GM21360 (cell line): ENCODE measurements around the gene ICAM4.
A peak's percentile ranks its signal among the peaks of the same experiment; 100 is the strongest.
"Not testable (repeated sequence)": the region's sequence is repeated elsewhere in the genome, so short reads cannot be mapped to it uniquely, and the experiment has no call there.

Source experiments
- ATAC-seq: cut with Tn5 transposase; IDR thresholded peaks from one replicate; pipeline ENCODE4 v1.9.1; 2021; ENCODE audit warnings: mild to moderate bottlenecking, moderate library complexity; ENCODE audit not compliant: unreplicated experiment

The ICAM4 gene, protein sequence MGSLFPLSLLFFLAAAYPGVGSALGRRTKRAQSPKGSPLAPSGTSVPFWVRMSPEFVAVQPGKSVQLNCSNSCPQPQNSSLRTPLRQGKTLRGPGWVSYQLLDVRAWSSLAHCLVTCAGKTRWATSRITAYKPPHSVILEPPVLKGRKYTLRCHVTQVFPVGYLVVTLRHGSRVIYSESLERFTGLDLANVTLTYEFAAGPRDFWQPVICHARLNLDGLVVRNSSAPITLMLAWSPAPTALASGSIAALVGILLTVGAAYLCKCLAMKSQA

DNA sequence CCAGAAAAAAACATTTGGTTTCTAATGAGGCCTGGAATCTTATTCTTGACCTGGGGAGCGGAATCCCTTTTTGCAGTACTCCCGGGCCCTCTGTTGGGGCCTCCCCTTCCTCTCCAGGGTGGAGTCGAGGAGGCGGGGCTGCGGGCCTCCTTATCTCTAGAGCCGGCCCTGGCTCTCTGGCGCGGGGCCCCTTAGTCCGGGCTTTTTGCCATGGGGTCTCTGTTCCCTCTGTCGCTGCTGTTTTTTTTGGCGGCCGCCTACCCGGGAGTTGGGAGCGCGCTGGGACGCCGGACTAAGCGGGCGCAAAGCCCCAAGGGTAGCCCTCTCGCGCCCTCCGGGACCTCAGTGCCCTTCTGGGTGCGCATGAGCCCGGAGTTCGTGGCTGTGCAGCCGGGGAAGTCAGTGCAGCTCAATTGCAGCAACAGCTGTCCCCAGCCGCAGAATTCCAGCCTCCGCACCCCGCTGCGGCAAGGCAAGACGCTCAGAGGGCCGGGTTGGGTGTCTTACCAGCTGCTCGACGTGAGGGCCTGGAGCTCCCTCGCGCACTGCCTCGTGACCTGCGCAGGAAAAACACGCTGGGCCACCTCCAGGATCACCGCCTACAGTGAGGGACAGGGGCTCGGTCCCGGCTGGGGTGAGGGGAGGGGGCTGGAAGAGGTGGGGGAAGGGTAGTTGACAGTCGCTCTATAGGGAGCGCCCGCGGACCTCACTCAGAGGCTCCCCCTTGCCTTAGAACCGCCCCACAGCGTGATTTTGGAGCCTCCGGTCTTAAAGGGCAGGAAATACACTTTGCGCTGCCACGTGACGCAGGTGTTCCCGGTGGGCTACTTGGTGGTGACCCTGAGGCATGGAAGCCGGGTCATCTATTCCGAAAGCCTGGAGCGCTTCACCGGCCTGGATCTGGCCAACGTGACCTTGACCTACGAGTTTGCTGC is at the start of gene ICAM4:
Gene ICAM4 (plus strand): TSS at position 153 of the 935 bp plus-strand sequence. CDS start 58 bp downstream, at position 211.
- no peak for ATAC-seq

DNA sequence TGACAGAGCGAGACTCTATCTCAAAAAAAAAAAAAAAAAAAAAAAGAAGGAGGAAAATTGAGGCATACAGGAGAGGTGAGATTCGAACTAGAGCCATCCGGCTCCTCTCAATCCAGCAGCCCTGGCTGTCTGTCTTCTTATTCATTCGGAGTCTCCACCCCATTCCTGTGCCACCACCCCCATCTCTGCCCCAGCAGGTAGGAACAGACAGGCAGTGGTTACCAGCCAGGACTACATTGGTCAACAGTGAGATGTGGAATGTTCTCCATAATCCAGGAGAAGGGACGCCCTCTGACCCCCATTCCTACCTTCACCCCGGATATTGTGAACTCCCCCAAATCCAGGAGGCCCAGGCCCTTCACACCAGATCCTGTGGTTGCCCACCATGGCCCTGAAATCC is 49.1 kb upstream of the ICAM4 start:
- no peak for ATAC-seq

- ATAC-seq: no peak
Observed at GRCh38 chr19:10238172-10238783, 48.5 kb upstream of the ICAM4 start.

DNA sequence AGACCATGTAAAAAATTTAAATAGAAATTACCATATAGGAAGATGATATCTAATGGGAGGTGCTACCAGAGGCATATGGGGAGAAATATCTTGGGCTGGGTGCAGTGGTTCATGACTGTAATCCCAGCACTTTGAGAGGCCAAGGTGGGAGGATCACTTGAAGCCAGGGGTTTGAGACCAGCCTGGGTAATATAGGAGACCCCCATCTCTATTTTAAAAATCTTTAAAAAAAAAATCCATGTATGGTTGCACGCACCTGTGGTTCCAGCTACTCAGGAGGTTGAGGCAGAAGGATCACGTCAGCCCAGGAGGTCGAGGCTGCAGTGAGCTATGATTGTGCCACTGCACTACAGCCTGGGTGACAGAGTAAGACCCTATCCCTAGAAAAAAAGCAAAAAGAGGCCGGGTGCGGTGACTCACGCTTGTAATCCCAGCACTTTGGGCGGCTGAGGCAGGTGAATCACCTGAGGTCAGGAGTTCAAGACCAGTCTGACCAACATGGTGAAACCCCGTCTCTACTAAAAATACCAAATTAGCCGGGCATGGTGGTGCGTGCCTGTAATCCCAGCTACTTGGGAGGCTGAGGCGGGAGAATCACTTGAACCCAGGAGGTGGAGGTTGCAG is 44.8 kb upstream of the ICAM4 start:
- ATAC-seq: not testable (repeated sequence)

DNA sequence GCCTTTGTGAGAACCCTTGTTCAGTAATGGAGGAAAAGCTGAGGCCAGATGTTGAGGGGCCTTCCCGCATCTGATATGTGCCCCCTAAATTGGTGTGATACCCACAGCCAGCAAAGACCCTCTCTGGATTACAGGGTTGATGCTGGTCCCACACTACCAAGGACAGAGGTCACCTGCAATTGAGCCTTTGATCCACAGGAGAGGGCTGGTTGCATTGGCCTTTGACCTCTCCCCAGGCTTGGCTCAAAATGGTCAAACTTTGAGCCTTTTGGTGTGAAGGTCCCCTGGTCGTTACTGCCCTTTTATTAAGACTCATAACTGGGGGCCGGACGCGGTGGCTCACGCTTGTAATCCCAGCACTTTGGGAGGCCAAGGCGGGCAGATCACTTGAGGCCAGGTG is 43.1 kb upstream of the ICAM4 start:
- no peak for ATAC-seq

- no peak for ATAC-seq
Observed at GRCh38 chr19:10245189-10245939, 41.4 kb upstream of the ICAM4 start.

- ATAC-seq: no peak
Observed at GRCh38 chr19:10246511-10246910, 40.2 kb upstream of the ICAM4 start.

DNA sequence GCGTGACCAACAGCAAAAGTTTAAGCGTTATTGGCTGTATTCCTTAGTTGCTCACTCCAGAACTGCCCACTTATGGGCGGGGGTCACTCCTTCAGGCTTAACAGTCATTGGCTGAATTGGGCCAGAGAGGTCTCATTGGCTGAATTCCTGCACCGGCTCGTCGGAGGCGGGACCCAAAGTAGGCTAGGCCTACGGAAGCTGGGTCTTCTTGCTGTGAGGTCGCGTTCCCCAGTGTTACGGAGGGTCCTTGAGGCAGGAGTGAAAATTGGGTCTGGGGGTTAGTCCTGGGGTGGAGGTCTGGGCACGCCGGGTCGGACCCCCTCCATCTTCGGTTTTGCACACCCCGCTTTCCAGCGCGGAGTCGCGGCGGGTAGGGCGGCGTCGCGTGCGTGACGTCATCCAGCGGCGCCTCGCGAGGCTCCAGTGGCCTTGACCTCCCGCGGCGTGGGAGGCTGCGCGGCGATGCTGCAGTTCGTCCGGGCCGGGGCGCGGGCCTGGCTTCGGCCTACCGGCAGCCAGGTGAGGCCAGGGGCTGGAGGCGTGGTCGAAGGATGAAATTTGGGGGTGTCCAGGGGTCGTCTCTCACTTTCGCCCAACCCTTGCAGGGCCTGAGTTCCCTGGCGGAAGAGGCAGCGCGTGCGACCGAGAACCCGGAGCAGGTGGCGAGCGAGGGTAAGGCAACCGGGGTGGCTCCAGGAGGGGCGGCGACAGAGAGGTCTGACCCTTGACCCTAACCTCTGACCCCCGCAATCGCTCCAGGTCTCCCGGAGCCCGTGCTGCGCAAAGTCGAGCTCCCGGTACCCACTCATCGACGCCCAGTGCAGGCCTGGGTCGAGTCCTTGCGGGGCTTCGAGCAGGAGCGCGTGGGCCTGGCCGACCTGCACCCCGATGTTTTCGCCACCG is 34.7 kb upstream of the ICAM4 start, which contains the start of gene MRPL4:
Gene MRPL4 (plus strand): TSS at position 423 of the 903 bp plus-strand sequence. CDS start 40 bp downstream, at position 463.
- peak; percentile 87 for ATAC-seq

DNA sequence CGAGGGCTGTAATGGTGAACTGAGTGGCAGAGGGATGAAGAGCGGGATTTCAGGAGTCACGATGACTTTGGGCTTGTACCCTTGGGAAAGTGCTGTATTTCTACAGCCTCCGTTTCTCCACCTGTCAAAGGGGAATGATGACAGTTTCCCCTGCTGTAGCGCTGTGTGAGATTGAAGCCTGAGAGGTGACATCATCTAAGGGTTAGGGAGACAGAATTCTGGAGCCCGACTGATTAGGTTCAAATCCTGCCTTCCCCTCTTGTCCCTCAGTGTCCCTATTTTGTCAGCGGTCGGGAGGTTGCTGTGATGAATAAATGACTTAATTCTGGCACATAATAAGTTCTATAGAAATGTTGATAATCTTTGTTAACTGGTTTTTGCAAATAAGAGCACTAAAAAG is 34.0 kb upstream of the ICAM4 start:
- ATAC-seq: no peak

DNA sequence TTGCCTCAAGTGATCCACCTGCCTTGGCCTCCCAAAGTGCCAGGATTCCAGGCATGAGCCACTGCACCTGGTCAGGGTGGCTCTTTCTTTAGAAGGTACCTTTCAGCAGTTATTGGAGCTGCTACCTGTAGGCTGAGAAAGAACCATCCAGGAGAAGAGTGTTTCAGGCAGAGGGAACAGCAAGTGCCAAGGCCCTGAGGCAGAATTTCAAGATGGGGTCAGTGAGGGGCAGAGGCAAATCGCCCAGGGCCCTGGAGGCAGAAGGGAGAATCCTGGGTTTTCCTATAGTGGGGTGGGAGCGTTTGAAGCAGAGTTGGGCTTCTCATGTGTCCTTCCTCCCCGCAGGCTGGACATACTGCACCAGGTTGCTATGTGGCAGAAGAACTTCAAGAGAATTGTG is 32.5 kb upstream of the ICAM4 start:
- no peak for ATAC-seq

DNA sequence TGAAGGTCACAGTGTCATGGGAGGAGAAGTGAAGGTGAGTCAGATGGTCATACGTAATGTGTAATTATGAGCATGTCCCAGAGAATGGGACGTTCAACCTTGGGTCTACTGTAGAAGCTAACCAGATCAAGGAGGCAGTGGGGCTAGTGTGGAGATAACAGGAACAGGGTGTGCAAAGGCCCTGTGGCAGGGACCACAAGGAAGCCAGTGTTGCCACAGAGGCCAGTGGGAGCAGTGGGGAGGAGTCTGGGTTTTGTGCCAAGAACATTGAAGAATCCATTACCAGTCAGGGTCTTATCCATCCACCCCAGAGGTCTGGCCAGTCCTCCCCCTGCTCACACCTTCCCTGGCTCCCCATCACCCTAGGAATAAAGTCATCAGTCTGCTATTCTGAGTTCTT is 31.4 kb upstream of the ICAM4 start:
- no peak for ATAC-seq

DNA sequence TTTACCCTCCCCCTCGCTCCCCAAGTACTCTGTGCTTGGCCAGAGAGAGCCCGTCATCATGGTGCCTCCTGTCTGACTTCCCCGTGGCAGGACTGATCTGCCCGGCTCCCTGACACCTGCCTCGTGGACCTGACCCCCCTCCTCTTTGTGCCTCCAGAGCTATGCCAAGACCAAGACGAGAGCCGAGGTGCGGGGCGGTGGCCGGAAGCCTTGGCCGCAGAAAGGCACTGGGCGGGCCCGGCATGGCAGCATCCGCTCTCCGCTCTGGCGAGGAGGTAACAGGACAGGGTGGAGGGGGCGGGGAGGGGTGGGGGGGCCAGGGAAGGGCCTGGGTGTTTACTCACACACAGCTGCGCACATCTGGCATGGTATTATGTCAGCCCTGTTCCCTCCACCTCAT is 30.2 kb upstream of the ICAM4 start:
- ATAC-seq: no peak

DNA sequence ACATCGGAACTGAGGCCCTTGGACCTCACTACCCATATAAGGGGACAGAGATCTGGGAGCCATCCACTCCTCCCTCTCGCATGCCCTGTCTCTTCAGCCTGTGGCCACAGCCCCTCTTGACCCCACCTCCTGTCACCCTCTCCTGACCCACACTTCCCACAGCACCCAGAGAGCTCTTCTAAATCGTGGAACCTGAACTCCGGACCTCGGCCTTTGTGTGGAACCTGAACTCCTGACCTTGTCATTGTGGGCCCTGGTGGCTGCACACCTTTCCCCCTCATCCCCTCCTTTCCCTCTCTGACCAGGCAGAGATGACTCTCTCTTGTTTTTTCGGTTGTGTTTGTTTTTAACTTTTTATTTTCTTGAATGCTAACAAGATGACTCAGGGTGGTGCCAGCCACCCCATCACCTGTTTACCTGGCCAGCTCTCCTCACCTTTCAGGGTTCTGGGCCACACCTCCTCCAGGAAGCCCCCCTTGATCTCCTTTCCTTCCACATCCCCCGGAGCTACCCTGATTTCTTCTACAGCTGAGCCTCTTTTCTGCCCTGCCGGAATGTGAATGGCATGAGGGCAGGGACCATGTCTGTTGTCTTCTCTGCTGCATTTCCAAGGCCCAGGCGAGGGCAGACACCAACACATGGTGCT is 29.7 kb upstream of the ICAM4 start:
- no peak for ATAC-seq

- no peak for ATAC-seq
Observed at GRCh38 chr19:10258080-10258710, 28.6 kb upstream of the ICAM4 start.

DNA sequence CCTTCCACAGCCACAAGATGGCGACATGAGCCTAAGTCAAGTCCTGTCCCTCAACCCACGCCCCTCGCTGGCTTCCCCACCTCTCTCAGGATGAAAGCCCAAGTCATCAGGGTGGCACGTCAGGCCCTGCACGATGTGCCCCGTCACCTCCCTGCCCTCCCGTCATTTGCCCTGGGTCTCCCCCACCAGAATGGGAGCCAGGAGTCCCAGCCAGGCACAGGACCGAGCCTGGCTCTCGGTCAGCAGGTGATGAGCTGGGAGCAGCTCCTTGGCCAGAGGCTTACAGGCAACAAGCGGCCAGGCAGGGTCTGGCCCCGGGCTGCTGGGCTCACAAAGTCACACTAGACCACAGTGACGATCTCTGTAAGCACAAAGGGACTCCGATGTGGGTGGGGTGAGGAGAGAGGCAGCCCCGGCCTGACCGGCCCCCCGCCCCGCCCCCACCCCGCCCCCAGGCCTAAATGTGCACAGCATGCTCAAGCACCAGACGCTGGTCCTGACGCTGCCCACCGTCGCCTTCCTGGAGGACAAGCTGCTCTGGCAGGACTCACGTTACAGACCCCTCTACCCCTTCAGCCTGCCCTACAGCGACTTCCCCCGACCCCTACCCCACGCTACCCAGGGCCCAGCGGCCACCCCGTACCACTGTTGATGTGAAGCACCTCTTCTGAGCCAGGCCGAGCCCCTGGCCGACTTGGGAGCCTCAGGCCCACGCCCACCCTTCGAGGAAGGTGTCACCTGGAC is 27.4 kb upstream of the ICAM4 start:
- ATAC-seq: no peak

DNA sequence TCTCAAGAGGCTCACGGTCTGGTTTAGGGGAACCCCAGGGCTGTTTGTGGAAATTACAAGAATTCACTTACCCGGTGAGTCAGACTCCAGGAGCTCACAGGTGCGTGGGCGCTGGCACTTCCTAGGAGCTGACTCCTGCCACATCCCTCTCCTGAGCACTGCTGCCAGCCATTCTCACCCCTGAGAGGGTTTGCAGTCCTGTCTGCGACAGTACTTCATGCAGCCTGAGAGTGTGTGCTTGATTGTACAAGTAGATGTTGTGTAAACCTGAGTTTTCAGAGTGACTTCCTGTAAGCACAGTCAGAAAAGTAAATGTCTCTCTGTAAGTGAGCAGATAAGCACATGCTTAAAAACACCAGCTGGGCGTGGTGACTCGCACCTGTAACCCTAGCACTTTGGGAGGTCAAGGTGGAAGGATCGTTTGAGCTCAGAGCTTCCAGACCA is 26.6 kb upstream of the ICAM4 start:
- no peak for ATAC-seq

DNA sequence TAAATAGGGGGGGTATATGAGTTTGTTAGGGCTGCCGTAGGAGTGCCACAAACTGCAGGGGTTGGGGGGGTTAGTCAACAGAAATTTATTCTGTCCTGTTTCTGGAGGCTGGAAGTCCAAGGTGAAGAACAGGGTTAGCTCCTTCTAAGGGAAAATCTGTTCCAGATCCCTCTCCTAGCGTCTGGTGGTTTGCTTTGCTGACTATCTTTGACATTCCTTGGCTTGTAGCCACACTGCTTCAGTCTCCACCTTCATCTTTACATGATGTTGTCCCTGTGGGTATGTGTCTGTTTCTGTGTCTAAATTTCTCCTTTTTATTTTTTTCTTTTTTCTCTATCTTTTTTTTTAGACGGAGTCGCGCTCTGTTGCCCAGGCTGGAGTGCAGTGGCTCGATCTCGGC is 24.0 kb upstream of the ICAM4 start:
- no peak for ATAC-seq

GRCh38 chr19:10266706-10267105 is 20.0 kb upstream of the ICAM4 start:
- ATAC-seq: no peak
